Measurements from ENCODE around the gene CHI3L2. TPM values are rescaled to one million over a fixed set of nuclear protein-coding genes. Genes with fewer than 3 reads are reported as not detected.
"Not testable (repeated sequence)": the region's sequence is repeated elsewhere in the genome, so short reads cannot be mapped to it uniquely, and the experiment has no call there.

The CHI3L2 gene
- total RNA-seq, 1 donor from 2014 or later = not detected

DNA sequence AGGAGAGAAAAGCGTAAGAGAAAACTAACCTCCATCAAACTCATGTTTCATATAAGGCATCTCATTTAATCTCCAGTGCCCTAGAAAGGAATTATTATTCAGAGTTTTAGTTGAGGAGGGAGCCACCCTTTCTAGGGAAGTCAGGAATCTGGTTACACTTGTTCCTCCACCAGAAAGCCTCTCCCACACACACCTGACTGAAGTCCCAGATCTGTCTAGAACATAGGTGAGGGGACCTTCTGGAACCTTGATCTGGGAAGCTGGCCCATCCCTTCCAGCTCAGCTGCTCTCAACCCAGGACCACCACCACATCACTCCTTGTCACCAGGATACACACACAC lies 25.2 kb upstream of the CHI3L2 start:
- DNase-seq (ENCODE audit: low read depth in 2 of 2) = no peak

GRCh38 chr1:111202707-111203623 lies 24.5 kb upstream of the CHI3L2 start:
- no peak for DNase-seq (ENCODE audit: low read depth in 2 of 2)

DNA sequence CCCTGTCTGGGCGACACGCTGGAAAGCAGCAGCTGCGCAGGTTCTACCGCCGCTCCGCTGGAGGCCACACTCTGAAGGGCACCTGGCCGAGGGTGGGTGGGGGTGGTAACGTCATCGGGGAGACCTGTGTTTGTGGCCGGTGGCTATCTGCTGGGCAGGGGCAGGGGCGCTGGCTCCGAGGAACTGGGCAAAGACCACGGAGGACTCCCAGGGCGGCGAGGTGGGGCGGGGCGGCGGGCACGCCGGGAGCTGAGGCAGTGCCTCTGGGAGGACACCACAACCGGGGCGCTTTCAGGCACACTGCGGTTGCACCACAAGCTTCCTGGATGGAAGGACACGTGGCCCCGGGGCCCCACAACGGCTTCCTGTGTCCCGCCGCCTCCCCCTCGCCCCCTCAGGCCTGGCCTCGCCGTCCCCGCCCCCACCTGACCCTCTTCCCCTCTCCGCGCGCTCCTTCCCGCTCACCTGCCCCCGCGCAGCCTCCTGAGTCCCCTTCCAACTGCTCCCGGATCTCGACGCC lies 23.8 kb upstream of the CHI3L2 start:
- DNase-seq (ENCODE audit: low read depth in 2 of 2) = no peak

DNA sequence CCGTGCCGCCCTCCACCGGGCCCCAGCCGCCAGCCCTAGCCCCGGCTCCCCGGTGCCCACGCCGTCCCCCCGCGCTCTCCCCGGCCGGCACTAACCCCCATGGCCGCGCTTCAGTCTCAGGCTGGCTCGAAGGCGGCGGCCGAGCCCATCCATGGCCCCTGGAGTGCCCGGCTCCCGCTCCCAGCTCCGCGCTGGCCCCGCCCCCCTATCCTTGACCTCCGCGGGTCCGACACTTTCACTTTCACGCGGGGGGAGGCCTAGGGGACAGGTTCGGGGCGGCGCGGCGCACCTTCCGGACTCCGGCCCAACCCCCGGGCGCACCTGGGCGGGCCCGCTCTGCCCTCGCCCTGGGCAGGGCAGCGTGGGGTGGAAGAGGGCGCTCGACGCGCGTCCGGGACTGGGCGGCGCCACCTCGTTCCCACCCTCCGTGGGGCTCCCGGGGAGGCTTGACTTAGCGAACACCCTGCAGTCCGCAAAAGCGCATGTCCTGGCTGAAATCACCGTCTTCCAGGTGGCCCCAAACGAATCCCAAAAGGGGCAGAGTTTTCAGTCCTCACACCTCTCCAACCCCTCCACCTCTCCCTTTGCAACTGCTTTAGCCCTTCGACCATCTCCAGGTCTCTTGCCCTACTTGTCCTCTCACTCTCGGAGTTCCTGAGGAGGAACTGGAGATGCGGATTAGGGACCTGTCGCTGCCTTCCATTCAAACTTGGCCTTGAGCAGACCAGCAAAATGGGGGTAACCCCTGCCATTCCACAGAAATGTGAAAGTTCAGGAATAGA lies 23.1 kb upstream of the CHI3L2 start:
- DNase-seq (ENCODE audit: low read depth in 2 of 2) = no peak

- no peak for DNase-seq (ENCODE audit: low read depth in 2 of 2)
These were observed 22.4 kb upstream of the CHI3L2 start for GRCh38 chr1:111204983-111205713.

DNA sequence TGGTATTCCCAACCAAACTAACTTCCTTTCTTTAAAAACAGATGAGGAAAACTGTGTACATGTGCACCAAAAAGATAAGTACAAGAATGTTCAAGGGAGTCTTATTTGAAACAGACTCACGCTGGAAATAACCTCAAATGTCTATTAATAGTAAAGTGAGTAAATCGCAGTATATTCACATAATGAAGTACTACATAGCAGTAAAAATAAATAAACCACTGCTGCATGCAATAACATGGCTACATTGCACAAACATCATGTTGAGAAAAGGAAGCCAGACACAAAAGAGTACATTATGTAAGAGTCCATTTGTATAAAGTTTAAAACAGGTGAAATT lies 21.8 kb upstream of the CHI3L2 start:
- no peak for DNase-seq (ENCODE audit: low read depth in 2 of 2)

DNA sequence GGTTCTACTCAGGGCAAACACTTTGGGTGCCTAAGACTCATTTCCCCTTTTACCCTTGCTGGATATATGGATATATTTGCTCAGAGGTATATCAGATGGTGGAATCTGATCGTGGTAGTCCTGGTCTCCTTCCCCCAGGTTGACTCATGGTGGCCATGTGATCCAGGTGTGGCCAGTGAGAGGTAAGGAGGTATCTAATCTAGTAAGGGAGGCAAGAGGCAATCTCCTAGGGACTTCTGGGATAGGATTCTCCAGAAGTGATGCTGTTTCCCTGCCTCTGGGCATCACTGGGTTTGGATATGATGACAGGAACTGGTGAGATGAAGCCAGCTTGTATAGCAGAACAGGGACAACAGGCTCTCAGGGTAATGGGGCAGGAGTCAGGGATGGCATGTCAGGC lies 18.6 kb upstream of the CHI3L2 start:
- DNase-seq (ENCODE audit: low read depth in 2 of 2) = no peak

DNA sequence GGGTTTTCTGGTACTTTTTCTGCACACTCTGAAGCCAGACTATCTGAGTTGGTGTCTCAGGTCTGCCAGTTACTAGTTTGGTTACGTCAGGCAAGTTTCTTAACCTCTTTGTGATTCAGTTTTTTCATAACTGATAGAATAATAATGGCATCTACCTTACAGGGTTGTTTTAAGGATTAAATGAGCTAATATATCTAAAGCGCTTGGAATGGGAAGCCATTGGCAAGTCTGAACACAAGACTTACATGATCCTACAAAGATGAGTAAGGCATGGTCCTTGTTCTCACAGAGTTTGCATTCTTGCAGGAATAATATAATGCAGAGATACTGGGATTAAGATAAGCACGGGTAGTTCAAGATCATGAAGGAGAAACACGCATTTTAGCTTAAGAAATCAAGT lies 17.9 kb upstream of the CHI3L2 start:
- DNase-seq (ENCODE audit: low read depth in 2 of 2) = no peak

DNA sequence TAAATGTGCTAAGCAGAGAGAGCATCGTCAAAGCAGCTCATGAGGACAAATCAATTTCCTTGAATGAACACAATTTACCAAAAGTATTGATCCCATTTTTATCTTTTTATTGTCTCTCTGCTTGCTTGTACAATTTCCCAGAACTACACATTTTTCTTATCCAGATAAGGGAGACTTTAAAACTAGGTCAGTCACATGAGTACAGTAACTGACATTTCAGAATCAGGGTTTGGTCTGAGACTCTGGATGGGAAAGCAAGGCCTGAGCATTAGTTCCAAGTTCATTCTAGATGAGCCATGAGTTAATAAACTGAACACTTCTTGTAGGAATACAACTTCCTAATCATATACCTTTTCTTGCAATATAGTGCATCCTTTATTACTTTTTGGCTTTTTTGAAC lies 15.6 kb upstream of the CHI3L2 start:
- DNase-seq (ENCODE audit: low read depth in 2 of 2) = no peak

DNA sequence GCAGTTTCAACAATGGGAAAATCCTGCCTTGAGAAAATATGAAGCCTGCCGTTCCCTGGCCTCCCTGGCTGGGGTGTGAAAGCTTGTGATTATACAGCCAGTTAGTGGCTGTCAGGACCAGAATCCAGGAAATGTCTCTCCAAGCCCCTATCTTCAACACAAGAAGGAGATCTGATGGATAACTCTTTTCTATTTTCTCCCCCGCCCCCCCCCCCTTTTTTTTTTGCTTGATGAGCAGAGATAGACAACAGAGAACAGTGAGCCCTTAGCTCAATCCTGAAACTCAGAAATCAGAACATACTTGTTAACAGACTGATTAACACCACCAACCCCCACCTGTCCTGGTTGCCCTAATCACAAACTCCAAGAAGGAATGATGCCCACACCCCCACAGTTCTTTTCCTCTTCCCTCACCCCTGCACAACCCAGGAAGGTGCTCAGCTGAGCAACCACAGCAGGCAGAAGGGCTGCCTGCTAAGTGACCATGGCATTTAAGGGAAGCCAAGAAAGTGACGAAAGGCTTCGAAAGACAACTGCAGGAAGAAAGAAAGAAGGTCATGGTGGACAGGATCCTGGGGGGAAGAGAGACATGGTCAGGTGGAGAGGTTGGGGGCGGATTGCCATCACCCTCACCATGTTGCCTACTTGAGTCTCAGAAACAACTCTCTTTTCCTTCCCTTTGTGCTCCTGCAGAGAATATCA lies 14.7 kb upstream of the CHI3L2 start:
- DNase-seq (ENCODE audit: low read depth in 2 of 2) = no peak

DNA sequence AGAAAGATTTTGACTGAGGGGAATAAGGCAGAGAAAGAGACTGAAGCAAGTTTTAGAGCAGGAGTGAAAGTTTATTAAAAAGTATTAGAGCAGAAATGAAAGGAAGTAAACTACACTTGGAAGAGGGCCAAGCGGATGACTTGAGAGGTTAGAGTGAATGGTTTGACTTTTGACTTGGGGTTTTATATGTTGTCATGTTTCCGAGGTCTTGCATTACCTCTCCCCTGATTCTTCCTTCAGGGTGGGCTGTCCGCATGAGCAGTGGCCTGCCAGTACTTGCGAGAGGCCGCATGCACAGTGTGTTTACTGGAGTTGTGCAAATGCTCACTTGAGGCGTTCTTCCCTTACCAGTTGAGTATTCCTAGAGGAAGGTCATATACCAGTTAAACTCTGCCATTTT lies 14.1 kb upstream of the CHI3L2 start:
- no peak for DNase-seq (ENCODE audit: low read depth in 2 of 2)

- peak in 1 of 2 donors; percentile 10 for DNase-seq (ENCODE audit: low read depth in 2 of 2)
These were observed 13.3 kb upstream of the CHI3L2 start for GRCh38 chr1:111214074-111214801.

- DNase-seq (ENCODE audit: low read depth in 2 of 2) = no peak
These were observed 12.6 kb upstream of the CHI3L2 start for GRCh38 chr1:111214884-111215283.

DNA sequence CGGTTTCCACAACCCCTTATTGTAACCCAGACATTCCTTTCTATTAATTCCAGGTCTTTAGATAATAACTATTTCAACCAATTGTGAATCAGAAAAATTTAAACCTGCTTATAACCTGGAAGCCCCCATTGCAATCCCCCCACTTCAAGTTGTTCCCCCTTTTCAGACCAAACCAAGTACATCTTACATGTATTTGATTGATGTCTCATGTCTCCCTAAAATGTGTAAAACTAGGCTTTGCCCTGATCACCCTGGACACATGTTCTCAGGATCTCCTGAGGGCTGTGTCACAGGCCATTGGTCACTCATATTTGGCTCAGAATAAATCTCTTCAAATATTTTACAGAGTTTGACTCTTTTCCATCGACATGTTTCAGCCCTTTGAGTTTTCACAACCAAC lies 12.2 kb upstream of the CHI3L2 start:
- DNase-seq (ENCODE audit: low read depth in 2 of 2) = not testable (repeated sequence)

DNA sequence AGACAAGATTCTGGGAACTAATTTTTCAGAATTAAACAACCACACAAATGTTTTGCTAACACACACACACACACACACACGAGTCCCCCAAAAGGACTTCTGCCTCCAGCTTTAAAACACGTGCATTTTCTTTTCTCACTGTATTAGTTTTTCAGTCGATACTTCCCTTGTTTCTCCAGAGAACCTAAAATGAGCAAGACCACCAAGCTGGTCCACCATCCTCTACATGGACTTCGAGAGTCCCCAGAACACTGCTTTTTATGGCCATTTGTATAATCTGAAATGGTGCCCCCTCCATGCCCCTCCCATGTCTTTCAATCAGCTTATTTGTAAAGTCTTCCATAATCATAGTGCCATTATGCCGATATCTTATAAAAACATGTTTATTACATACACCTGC lies 10.8 kb upstream of the CHI3L2 start:
- DNase-seq (ENCODE audit: low read depth in 2 of 2) = no peak

- no peak for DNase-seq (ENCODE audit: low read depth in 2 of 2)
These were observed 10.2 kb upstream of the CHI3L2 start for GRCh38 chr1:111217183-111217910.

DNA sequence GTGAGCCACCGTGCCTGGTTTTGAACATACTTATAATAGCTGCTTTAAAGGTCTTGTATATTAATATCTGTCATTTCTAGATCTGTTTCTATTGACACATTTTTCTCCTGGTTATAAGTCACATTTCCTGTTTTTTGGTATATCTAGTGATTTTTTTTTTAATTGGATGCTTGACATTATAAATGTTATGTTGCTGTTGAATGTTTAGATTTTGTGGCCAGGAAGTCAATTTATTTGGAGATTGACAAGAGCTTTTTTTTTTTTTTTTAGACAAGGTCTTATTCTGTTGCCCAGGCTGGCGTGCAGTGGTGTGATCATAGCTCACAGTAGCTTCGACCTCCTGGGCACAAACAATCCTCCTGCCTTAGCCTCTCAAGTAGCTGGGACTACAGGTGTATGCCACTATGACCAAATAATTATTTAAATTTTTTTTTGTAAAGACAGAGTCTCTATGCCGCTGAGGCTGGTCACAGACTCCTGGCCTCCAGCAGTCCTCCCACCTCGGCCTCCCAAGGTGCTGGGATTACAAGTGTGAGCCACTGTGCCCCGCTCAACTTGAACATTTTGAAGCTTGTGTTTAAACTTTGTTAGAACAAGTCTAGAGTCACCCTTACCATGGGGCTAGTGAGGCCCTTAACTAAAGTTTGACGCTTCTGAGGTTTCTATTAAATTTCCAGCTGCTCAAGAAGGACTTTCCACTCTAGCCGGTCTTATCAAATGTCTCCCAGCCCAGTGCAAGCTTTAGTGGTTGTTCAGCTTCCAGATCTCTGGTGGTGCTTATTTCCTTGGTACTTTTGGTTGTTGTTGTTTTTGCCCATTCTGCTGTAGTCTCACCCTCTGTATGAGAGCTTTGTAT lies 8.6 kb upstream of the CHI3L2 start:
- DNase-seq (ENCODE audit: low read depth in 2 of 2) = no peak

- DNase-seq (ENCODE audit: low read depth in 2 of 2) = no peak
These were observed 7.8 kb upstream of the CHI3L2 start for GRCh38 chr1:111219557-111220286.

Data from dermis microvascular lymphatic vessel endothelial cell (primary cell).